CD4-positive, alpha-beta memory T cell (primary cell): ENCODE results near the gene PSMA5. TPM values are rescaled to one million over a fixed set of nuclear protein-coding genes. Genes with fewer than 3 reads are reported as not detected.

Source experiments
- CTCF ChIA-PET: fragments of 350-600 bp; sonication (Branson Sonifier 250); formaldehyde crosslinking; loops from one replicate; lab custom pipeline; 2021; ENCODE audit warnings: inconsistent platforms; ENCODE audit not compliant: partially characterized antibody; lab: Charles Lee
- POLR2A ChIA-PET: fragments of 350-600 bp; sonication (Branson Sonifier 250); formaldehyde crosslinking; loops from one replicate; lab custom pipeline; 2021; ENCODE audit not compliant: partially characterized antibody; lab: Charles Lee
- DNase-seq, 5 donors: peaks; one replicate each; pipeline versions ENCODE4 v3.0.0 to v3.0.0-alpha.2; 2020 to 2022; ENCODE audit warnings: mixed read lengths in 1 of 5
- H3K27ac ChIP-seq: one replicate; pipeline ENCODE4 v1.7.0; 2013; ENCODE audit warnings: low read depth, low read length
- H3K27me3 ChIP-seq: 2 replicates; pipeline ENCODE4 v1.7.0; 2013; ENCODE audit warnings: mild to moderate bottlenecking, low read length, moderate library complexity; ENCODE audit not compliant: insufficient read depth
- H3K36me3 ChIP-seq: 2 replicates; pipeline ENCODE4 v1.7.0; 2013; ENCODE audit warnings: mild to moderate bottlenecking, low read length, moderate library complexity; ENCODE audit not compliant: insufficient read depth
- H3K4me1 ChIP-seq: 2 replicates; pipeline ENCODE4 v1.7.0; 2013; ENCODE audit warnings: mild to moderate bottlenecking, low read length, moderate library complexity; ENCODE audit not compliant: insufficient read depth
- H3K4me3 ChIP-seq, 2 donors: one replicate each; pipeline ENCODE4 v1.7.0; 2013; ENCODE audit warnings: low read length in 2 of 2, mild to moderate bottlenecking in 1 of 2
- H3K9me3 ChIP-seq, 2 donors: one replicate each; pipeline ENCODE4 v1.7.0; 2013; ENCODE audit warnings: low read length in 2 of 2, control low read depth in 1 of 2; ENCODE audit not compliant: control insufficient read depth in 1 of 2
- H3K27ac Mint-ChIP-seq, 7 donors: one replicate each; pipeline ENCODE4 v1.8.0; 2020 to 2021; ENCODE audit warnings: mixed read lengths in 7 of 7, mild to moderate bottlenecking in 6 of 7, inconsistent platforms in 3 of 7, moderate library complexity in 3 of 7
- H3K27me3 Mint-ChIP-seq, 2 donors: one replicate each; pipeline ENCODE4 v1.8.0; 2020 to 2021; ENCODE audit warnings: mixed read lengths in 2 of 2
- H3K36me3 Mint-ChIP-seq, 2 donors: one replicate each; pipeline ENCODE4 v1.8.0; 2020 to 2021; ENCODE audit warnings: mixed read lengths in 2 of 2, inconsistent platforms in 1 of 2, mild to moderate bottlenecking in 1 of 2
- H3K4me1 Mint-ChIP-seq, 4 donors: one replicate each; pipeline ENCODE4 v1.8.0; 2020 to 2021; ENCODE audit warnings: mixed read lengths in 4 of 4, mild to moderate bottlenecking in 1 of 4
- H3K4me3 Mint-ChIP-seq, 8 donors: one replicate each; pipeline ENCODE4 v1.8.0; 2020 to 2021; ENCODE audit warnings: mixed read lengths in 8 of 8, mild to moderate bottlenecking in 7 of 8, moderate library complexity in 6 of 8, inconsistent platforms in 3 of 8
- H3K9me3 Mint-ChIP-seq, 8 donors: one replicate each; pipeline ENCODE4 v1.8.0; 2020 to 2021; ENCODE audit warnings: mixed read lengths in 8 of 8, mild to moderate bottlenecking in 5 of 8, inconsistent platforms in 3 of 8, moderate library complexity in 1 of 8
- intact Hi-C: fragments of 100-400 bp; cut with micrococcal nuclease; formaldehyde crosslinking; loops from one replicate; pipeline ENCODE4 v1.15.1; 2023
- polyA plus RNA-seq, 2 donors: library from polyadenylated mRNA; unstranded; fragments of 300-500 nt; fragmentation: Illumina TruSeq; gene quantifications; one replicate each; pipeline ENCODE4 v1.2.3, GENCODE V29; 2021
- total RNA-seq, 2 experiments: library from RNA; stranded (reverse); gene quantifications; one replicate each; pipeline ENCODE4 v1.2.3, GENCODE V29; 2021

Gene PSMA5
- total and polyA plus RNA-seq, 4 experiments from 2014 or later, result 87.7 to 122 (median 93.5) TPM

DNA sequence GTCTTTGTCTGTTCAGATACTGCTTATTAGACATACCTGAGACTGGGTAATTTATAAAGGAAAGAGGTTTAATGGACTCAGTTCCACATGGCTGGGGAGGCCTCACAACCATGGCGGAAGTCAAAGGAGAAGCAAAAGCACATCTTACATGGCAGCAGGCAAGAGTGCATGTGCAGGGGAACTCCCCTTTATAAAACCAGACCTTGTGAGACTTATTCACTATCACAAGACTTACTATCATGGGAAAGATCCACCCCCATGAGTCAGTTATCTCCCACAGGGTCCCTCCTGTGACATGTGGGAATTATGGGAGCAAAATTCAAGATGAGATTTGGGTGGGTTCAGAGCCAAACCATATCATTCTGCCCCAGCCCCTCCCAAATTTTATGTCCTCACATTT is 7.1 kb upstream of the PSMA5 start:
- CTCF ChIA-PET, result no interaction called here

GRCh38 chr1:109432336-109432735 is 6.1 kb upstream of the PSMA5 start:
- no peak for DNase-seq
- Mint-ChIP-seq H3K4me3 (no peak overlapping the region), H3K36me3 (no peaks in the 10 kb centered on the region), H3K27ac (no peak overlapping the region), H3K4me1 (peaks cover 1 to 4% (median 2%) of the 10 kb centered on the region in 4 donors), H3K9me3 (peaks cover 0 to 4% (median 0%) of the 10 kb centered on the region in 8 donors), H3K27me3 (peaks cover 6 to 12% of the 10 kb centered on the region in 2 donors)
- Histone ChIP-seq H3K36me3 (no peaks in the 10 kb centered on the region), H3K27ac (no peak overlapping the region), H3K9me3 (no peaks in the 10 kb centered on the region), H3K4me1 (peaks cover 2% of the 10 kb centered on the region), H3K27me3 (no peaks in the 10 kb centered on the region), H3K4me3 (no peak overlapping the region)
- intact Hi-C loops, result no loop called here
- ChIA-PET CTCF (no interaction called here), POLR2A (no interaction called here)

More for the DNA sequence above, 7.1 kb upstream of the PSMA5 start:
- H3K36me3 ChIP-seq, result no peaks in the 10 kb centered on the region
- POLR2A ChIA-PET, result no interaction called here
- Mint-ChIP-seq H3K4me3 (no peak overlapping the region), H3K27me3 (peaks cover 6 to 12% of the 10 kb centered on the region in 2 donors), H3K27ac (no peak overlapping the region), H3K36me3 (no peaks in the 10 kb centered on the region), H3K9me3 (peaks cover 0 to 4% (median 0%) of the 10 kb centered on the region in 8 donors), H3K4me1 (peaks cover 0 to 1% (median 0%) of the 10 kb centered on the region in 4 donors)
- no peak overlapping the region for H3K27ac ChIP-seq
- no peaks in the 10 kb centered on the region for H3K9me3 ChIP-seq
- no peaks in the 10 kb centered on the region for H3K4me1 ChIP-seq
- H3K27me3 ChIP-seq, result no peaks in the 10 kb centered on the region
- intact Hi-C loops, result no loop called here
- H3K4me3 ChIP-seq, result no peak overlapping the region
- DNase-seq, result no peak

DNA sequence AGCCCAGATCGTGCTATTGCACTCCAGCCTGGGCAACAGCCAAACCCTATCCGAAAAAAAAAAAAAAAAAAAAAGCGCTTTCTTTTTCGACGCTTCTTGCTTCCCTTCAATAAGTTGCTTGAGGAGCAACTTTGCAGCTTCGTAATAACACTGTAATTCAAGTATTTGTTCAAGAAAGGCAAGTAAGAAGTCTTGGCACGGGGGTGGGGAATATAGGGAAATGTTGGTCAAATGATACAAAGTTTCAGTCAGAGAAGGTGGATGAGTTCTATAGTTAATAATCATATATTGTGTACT is 871 bp upstream of the PSMA5 start:
- peak overlapping the region; percentile 65 to 99 (median 98) for H3K27ac Mint-ChIP-seq
- peaks cover 8 to 21% of the 10 kb centered on the region in 2 donors for H3K36me3 Mint-ChIP-seq
- H3K27ac ChIP-seq, result peak overlapping the region; percentile 87
- POLR2A ChIA-PET, result interaction anchor here (1.1 to 5.5 kb wide), 11 partner anchors 10 to 213 kb away, joined by 3 to 59 read pairs (median 12); partner anchors contain the start of genes ATXN7L2, CYB561D1, GNAI3 and PSRC1
- no peaks in the 10 kb centered on the region for H3K27me3 Mint-ChIP-seq
- no peak for DNase-seq
- H3K4me3 Mint-ChIP-seq, result peak overlapping the region; percentile 94 to 99 (median 98)
- H3K4me1 ChIP-seq, result peaks cover 40% of the 10 kb centered on the region
- H3K4me3 ChIP-seq, result peak overlapping the region; percentile 88 to 96
- H3K27me3 ChIP-seq, result no peaks in the 10 kb centered on the region
- no peaks in the 10 kb centered on the region for H3K9me3 ChIP-seq
- H3K4me1 Mint-ChIP-seq, result peaks cover 19 to 47% (median 33%) of the 10 kb centered on the region in 4 donors
- intact Hi-C loops, result loop anchor here (2.0 to 5.0 kb wide), 5 partner anchors 194 to 912 kb away; partner anchors contain the start of genes ELAPOR1, RBM15, STRIP1 and STXBP3
- no peaks in the 10 kb centered on the region for H3K36me3 ChIP-seq
- CTCF ChIA-PET, result interaction anchor here (1.1 to 2.2 kb wide), 7 partner anchors 51 to 558 kb away, joined by 3 to 12 read pairs (median 4); partner anchors contain the start of genes AHCYL1 and ATXN7L2
- no peaks in the 10 kb centered on the region for H3K9me3 Mint-ChIP-seq

DNA sequence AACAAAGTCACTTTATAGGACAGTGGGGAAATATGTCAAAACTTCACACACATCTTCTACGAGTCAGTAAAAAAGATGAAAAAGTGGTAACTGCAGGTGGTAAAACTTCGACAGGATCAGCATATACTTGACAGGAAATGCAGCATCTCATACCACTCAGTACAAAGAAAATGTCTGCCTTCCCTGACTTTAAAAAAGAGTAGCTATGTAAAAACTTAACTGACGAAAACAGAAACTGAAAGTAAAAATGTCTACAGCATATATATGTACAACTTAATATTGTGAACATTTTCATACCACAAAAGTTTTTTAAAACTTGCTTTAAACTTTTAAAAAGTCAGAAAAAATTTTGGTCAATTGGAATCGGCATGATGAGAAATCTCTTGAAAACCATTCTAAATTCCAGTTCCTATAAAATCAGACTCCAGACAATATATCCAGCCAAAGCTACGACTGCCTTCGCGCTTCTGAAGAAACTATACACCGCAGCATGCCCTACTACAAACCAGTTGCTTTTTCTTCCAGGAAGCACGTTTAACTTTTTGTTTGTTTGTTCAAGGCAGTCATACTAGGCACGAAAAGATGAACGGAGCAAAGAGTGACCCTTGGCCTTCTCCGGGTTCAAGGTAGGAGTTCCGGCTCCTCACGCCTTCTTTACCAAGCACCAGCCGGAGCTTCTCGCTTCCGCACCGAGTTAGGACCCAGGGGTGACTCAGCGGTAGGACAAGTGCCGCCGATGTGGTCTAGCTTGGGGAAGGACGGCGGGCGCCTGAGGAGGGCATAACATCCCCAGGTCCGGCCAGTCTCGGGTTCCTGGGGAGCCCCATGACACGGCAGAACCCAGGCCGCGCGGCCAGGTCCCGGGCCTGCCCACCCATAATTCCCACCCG is 612 bp downstream of the PSMA5 start:
- H3K27ac Mint-ChIP-seq, result peak overlapping the region; percentile 90 to 99 (median 98)
- no peaks in the 10 kb centered on the region for H3K9me3 Mint-ChIP-seq
- Histone ChIP-seq H3K9me3 (no peaks in the 10 kb centered on the region), H3K36me3 (peaks cover 6% of the 10 kb centered on the region), H3K4me1 (peaks cover 44% of the 10 kb centered on the region), H3K4me3 (peak overlapping the region; percentile 96 to 98), H3K27me3 (no peaks in the 10 kb centered on the region), H3K27ac (peak overlapping the region; percentile 87)
- ChIA-PET CTCF (interaction anchor here (1.0 to 2.6 kb wide), 6 partner anchors 27 to 106 kb away, joined by 3 to 13 read pairs (median 6); partner anchors contain the start of genes ATXN7L2, CYB561D1 and SORT1), POLR2A (interaction anchor here (0.6 to 5.5 kb wide), 24 partner anchors 9 to 609 kb away, joined by 3 to 59 read pairs (median 5); partner anchors contain the start of genes AHCYL1, ATXN7L2, CYB561D1 and GNAI3)
- no peaks in the 10 kb centered on the region for H3K27me3 Mint-ChIP-seq
- H3K36me3 Mint-ChIP-seq, result peaks cover 11 to 32% of the 10 kb centered on the region in 2 donors
- peak overlapping the region; percentile 94 to 99 (median 98) for H3K4me3 Mint-ChIP-seq
- peaks cover 22 to 50% (median 38%) of the 10 kb centered on the region in 4 donors for H3K4me1 Mint-ChIP-seq
- intact Hi-C loops, result loop anchor here (1.0 to 5.0 kb wide), 10 partner anchors 58 to 913 kb away; partner anchors contain the start of genes ATXN7L2, ELAPOR1, GNAI3 and PSRC1
- DNase-seq, result peak; percentile 65 to 82 (median 73)

DNA sequence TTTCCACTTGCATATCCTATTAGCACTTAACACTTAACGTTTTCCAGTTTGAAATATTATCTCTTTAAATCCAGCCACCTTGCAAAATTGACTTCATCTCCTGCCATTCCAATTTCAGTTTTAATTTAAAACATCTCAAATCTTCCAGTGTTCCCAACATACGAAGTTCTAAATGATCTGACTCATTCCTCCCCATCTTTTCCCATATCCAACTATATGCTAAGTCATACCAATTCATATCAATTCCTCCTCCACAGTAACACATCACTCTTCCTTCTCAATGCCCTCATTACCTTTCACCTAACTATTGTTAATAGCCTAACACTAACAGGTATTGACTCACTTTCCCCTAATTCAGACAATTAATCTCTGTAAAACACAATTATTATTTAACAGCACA is 2.8 kb downstream of the PSMA5 start:
- peaks cover 24 to 52% (median 40%) of the 10 kb centered on the region in 4 donors for H3K4me1 Mint-ChIP-seq
- H3K27ac Mint-ChIP-seq, result peak overlapping the region; percentile 74 to 99 (median 91)
- ChIA-PET POLR2A (interaction anchor here (4.0 to 5.5 kb wide), 2 partner anchors 60 to 109 kb away, joined by 16 to 59 read pairs; partner anchors contain the start of gene ATXN7L2), CTCF (interaction anchor here (2.6 kb wide), 1 partner anchor 25 kb away, joined by 10 read pairs; the partner anchor contains the start of gene SORT1)
- Histone ChIP-seq H3K36me3 (peaks cover 16% of the 10 kb centered on the region), H3K9me3 (no peaks in the 10 kb centered on the region), H3K27ac (peak overlapping the region; percentile 87), H3K4me1 (peaks cover 47% of the 10 kb centered on the region), H3K27me3 (no peaks in the 10 kb centered on the region), H3K4me3 (no peak overlapping the region)
- H3K9me3 Mint-ChIP-seq, result no peaks in the 10 kb centered on the region
- H3K27me3 Mint-ChIP-seq, result no peaks in the 10 kb centered on the region
- peaks cover 23 to 50% of the 10 kb centered on the region in 2 donors for H3K36me3 Mint-ChIP-seq
- DNase-seq, result no peak
- intact Hi-C loops, result no loop called here
- peak overlapping the region in 7 of 8 donors; percentile 23 to 99 (median 41) for H3K4me3 Mint-ChIP-seq

- peaks cover 83% of the 10 kb centered on the region for H3K36me3 ChIP-seq
- Mint-ChIP-seq H3K36me3 (peaks cover 79 to 88% of the 10 kb centered on the region in 2 donors), H3K4me1 (peaks cover 28 to 50% (median 37%) of the 10 kb centered on the region in 4 donors), H3K27me3 (no peaks in the 10 kb centered on the region), H3K4me3 (no peak overlapping the region), H3K27ac (peak overlapping the region in 2 of 7 donors; percentile 61 to 77), H3K9me3 (no peaks in the 10 kb centered on the region)
- CTCF ChIA-PET, result interaction anchor here (0.8 to 2.2 kb wide), 4 partner anchors 10 to 151 kb away, joined by 4 to 9 read pairs (median 4); no protein-coding TSS in a partner anchor
- H3K27me3 ChIP-seq, result no peaks in the 10 kb centered on the region
- no peak overlapping the region for H3K4me3 ChIP-seq
- DNase-seq, result no peak
- H3K9me3 ChIP-seq, result no peaks in the 10 kb centered on the region
- intact Hi-C loops, result no loop called here
- POLR2A ChIA-PET, result interaction anchor here (0.7 kb wide), 1 partner anchor 120 kb away, joined by 3 read pairs; no protein-coding TSS in a partner anchor
- H3K27ac ChIP-seq, result no peak overlapping the region
- peaks cover 4% of the 10 kb centered on the region for H3K4me1 ChIP-seq
Observed at GRCh38 chr1:109412551-109412950, 13.7 kb downstream of the PSMA5 start.
